ENCODE measurements around the gene DNAH6. TPM values are rescaled to one million over a fixed set of nuclear protein-coding genes. Genes with fewer than 3 reads are reported as not detected.

DNAH6 gene
- total RNA-seq, 1 experiment from 2014 or later = 1.6 TPM

DNA sequence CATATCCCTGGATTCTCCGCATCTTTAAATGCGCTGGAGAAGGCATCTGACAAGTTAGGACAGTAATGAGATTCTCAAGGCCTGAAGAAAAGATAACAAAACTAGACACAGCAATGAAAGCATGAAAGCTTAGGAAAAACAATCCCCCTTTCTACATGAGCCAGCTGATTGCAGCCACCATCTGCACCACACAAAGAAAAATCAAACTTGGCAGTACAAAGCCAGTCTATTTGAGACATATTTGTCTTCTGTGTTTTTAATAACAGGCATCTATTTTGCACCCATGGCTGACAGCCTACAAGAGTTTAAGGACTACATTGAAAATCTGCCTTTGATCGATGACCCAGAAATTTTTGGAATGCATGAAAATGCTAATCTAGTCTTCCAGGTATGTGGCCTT lies 281.0 kb downstream of the DNAH6 start:
- Histone ChIP-seq H3K9me3 (ENCODE audit: control insufficient read depth in 1 of 2, insufficient read depth in 1 of 2, low read depth in 1 of 2, low read length in 2 of 2) (no peaks in the 10 kb centered on the region), H3K9me2 (ENCODE audit: insufficient read depth) (no peaks in the 10 kb centered on the region), H4K20me1 (ENCODE audit: insufficient read depth) (no peaks in the 10 kb centered on the region), H3K4me2 (ENCODE audit: low read length) (no peak overlapping the region), H3K4me3 (replicated peaks in 1 of 2; ENCODE audit: low read depth in 1 of 2, low read length in 2 of 2) (no peak overlapping the region), H3K9ac (ENCODE audit: low read length) (no peak overlapping the region), H2AFZ (ENCODE audit: low read depth, low read length, poor library complexity, severe bottlenecking) (no peak overlapping the region), H3K79me2 (ENCODE audit: insufficient read depth, low read length) (no peaks in the 10 kb centered on the region), H3K36me3 (ENCODE audit: control insufficient read depth in 1 of 2, insufficient read depth in 2 of 2, low read length in 2 of 2) (no peaks in the 10 kb centered on the region), H3K27ac (ENCODE audit: low read depth, low read length) (no peak overlapping the region), H3K4me1 (ENCODE audit: control insufficient read depth in 1 of 2, insufficient read depth in 2 of 2, low read length in 2 of 2) (no peaks in the 10 kb centered on the region), H3K27me3 (ENCODE audit: insufficient read depth, low read length) (no peaks in the 10 kb centered on the region)
- BruUV-seq (replicated peaks) = no TSS peak
- ATAC-seq (no peak), DNase-seq (ENCODE audit: low read depth, low spot score) (no peak)
- ChIA-PET POLR2A (no interaction called here), CTCF (no interaction called here), RAD21 (ENCODE audit: low non-redundant PET in 1 of 2, low total read pairs in 2 of 2, uncharacterized antibody in 2 of 2, unreplicated experiment in 2 of 2) (no interaction called here)
- TF ChIP-seq FOSL1 (IDR thresholded peaks at IDR 0.05; ENCODE audit: low read depth) = no peak
- no peak for TF ChIP-seq RAD21 (IDR thresholded peaks at IDR 0.05; ENCODE audit: low read depth)
- no peak for TF ChIP-seq SRF (IDR thresholded peaks at IDR 0.05; ENCODE audit: low read depth)
- TF ChIP-seq TCF7L2 (IDR thresholded peaks at IDR 0.05; ENCODE audit: borderline replicate concordance, extremely low read depth, insufficient read depth, insufficient read length) = no peak
- TF ChIP-seq POLR2AphosphoS5 (IDR thresholded peaks at IDR 0.05; ENCODE audit: low read depth, low read length) = no peak
- no peak for TF ChIP-seq SP1 (IDR thresholded peaks at IDR 0.05; ENCODE audit: low read depth)
- TF ChIP-seq EZH2phosphoT487 (IDR thresholded peaks at IDR 0.05; ENCODE audit: borderline replicate concordance) = no peak
- no peak for TF ChIP-seq SIN3A (IDR thresholded peaks at IDR 0.05; ENCODE audit: low read depth)
- no peak for TF ChIP-seq EGR1 (IDR thresholded peaks at IDR 0.05; ENCODE audit: low read depth)
- TF ChIP-seq CBX3 (IDR thresholded peaks at IDR 0.05; ENCODE audit: low read depth) = no peak
- intact Hi-C loops (cut with micrococcal nuclease) = no loop called here

DNA sequence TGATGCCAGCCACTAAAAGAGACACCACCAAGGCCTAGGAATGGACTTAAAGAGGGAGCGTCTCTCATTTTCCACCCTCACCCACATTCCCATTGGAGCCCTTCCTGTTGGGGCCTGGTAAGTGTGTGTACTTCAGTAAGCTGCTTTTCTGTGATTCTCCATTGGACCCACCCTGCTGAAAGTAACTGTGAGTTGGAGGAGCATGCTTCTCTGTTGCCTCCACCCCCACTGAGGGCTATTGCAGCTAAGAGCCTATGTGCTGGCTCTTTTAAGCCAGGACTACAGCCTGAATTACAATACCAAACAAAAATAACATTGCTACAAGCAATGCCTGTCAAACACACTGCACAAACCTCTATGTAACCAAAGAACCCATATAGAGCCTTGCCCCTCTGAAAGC lies 283.5 kb downstream of the DNAH6 start:
- no peaks in the 10 kb centered on the region for H3K36me3 ChIP-seq (ENCODE audit: control insufficient read depth in 1 of 2, insufficient read depth in 2 of 2, low read length in 2 of 2)
- H3K27me3 ChIP-seq (ENCODE audit: insufficient read depth, low read length) = no peaks in the 10 kb centered on the region
- H3K4me2 ChIP-seq (ENCODE audit: low read length) = no peak overlapping the region
- no peak overlapping the region for H3K27ac ChIP-seq (ENCODE audit: low read depth, low read length)
- ChIA-PET CTCF (no interaction called here), RAD21 (ENCODE audit: low non-redundant PET in 1 of 2, low total read pairs in 2 of 2, uncharacterized antibody in 2 of 2, unreplicated experiment in 2 of 2) (no interaction called here), POLR2A (no interaction called here)
- no peak overlapping the region for H2AFZ ChIP-seq (ENCODE audit: low read depth, low read length, poor library complexity, severe bottlenecking)
- DNase-seq (ENCODE audit: low read depth, low spot score) (no peak), ATAC-seq (no peak)
- BruUV-seq (replicated peaks) = no TSS peak
- no peak overlapping the region for H3K4me3 ChIP-seq (replicated peaks in 1 of 2; ENCODE audit: low read depth in 1 of 2, low read length in 2 of 2)
- H3K79me2 ChIP-seq (ENCODE audit: insufficient read depth, low read length) = no peaks in the 10 kb centered on the region
- no peaks in the 10 kb centered on the region for H3K9me2 ChIP-seq (ENCODE audit: insufficient read depth)
- H4K20me1 ChIP-seq (ENCODE audit: insufficient read depth) = no peaks in the 10 kb centered on the region
- no peaks in the 10 kb centered on the region for H3K4me1 ChIP-seq (ENCODE audit: control insufficient read depth in 1 of 2, insufficient read depth in 2 of 2, low read length in 2 of 2)
- intact Hi-C loops (cut with micrococcal nuclease) = no loop called here
- TF ChIP-seq POLR2AphosphoS5 (IDR thresholded peaks at IDR 0.05; ENCODE audit: low read depth, low read length) (no peak), EZH2phosphoT487 (IDR thresholded peaks at IDR 0.05; ENCODE audit: borderline replicate concordance) (no peak), YY1 (IDR thresholded peaks at IDR 0.05; ENCODE audit: extremely low read depth, insufficient replicate concordance, low read depth, low read length) (no peak), RAD21 (IDR thresholded peaks at IDR 0.05; ENCODE audit: low read depth) (no peak), CBX3 (IDR thresholded peaks at IDR 0.05; ENCODE audit: low read depth) (no peak), POLR2A (IDR thresholded peaks at IDR 0.05; ENCODE audit: borderline replicate concordance, extremely low read depth, insufficient read depth, insufficient read length) (no peak), ELF1 (IDR thresholded peaks at IDR 0.05; ENCODE audit: borderline replicate concordance, low read depth) (no peak), ZFX (IDR thresholded peaks at IDR 0.05) (no peak), FOSL1 (IDR thresholded peaks at IDR 0.05; ENCODE audit: low read depth) (no peak), SIN3A (IDR thresholded peaks at IDR 0.05; ENCODE audit: low read depth) (no peak), CEBPB (IDR thresholded peaks at IDR 0.05; ENCODE audit: low read depth) (no peak), ZNF274 (IDR thresholded peaks at IDR 0.05; ENCODE audit: low read depth, low read length) (no peak)
- TF ChIP-seq, protein P1, sequence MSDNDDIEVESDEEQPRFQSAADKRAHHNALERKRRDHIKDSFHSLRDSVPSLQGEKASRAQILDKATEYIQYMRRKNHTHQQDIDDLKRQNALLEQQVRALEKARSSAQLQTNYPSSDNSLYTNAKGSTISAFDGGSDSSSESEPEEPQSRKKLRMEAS (IDR thresholded peaks at IDR 0.05) = no peak
- TF ChIP-seq, protein P2, sequence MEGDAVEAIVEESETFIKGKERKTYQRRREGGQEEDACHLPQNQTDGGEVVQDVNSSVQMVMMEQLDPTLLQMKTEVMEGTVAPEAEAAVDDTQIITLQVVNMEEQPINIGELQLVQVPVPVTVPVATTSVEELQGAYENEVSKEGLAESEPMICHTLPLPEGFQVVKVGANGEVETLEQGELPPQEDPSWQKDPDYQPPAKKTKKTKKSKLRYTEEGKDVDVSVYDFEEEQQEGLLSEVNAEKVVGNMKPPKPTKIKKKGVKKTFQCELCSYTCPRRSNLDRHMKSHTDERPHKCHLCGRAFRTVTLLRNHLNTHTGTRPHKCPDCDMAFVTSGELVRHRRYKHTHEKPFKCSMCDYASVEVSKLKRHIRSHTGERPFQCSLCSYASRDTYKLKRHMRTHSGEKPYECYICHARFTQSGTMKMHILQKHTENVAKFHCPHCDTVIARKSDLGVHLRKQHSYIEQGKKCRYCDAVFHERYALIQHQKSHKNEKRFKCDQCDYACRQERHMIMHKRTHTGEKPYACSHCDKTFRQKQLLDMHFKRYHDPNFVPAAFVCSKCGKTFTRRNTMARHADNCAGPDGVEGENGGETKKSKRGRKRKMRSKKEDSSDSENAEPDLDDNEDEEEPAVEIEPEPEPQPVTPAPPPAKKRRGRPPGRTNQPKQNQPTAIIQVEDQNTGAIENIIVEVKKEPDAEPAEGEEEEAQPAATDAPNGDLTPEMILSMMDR (IDR thresholded peaks at IDR 0.05 in 2 of 3, conservative IDR thresholded peaks at IDR 0.05 in 1 of 3; ENCODE audit: borderline replicate concordance in 1 of 3, insufficient read depth in 1 of 3, low read depth in 2 of 3, low read length in 2 of 3) = no peak
- no peak overlapping the region for H3K9ac ChIP-seq (ENCODE audit: low read length)
- no peaks in the 10 kb centered on the region for H3K9me3 ChIP-seq (ENCODE audit: control insufficient read depth in 1 of 2, insufficient read depth in 1 of 2, low read depth in 1 of 2, low read length in 2 of 2)
